ENCODE data around the gene MRPL49.

Gene MRPL49

GRCh38 chr11:65127473-65128181 lies 5.5 kb downstream of the MRPL49 start:
- no peak overlapping the region for H3K27ac ChIP-seq
- TF ChIP-seq CTCF (conservative IDR thresholded peaks at IDR 0.05) (no peak), ZFX (IDR thresholded peaks at IDR 0.05) (no peak)

GRCh38 chr11:65128182-65129145 lies 6.3 kb downstream of the MRPL49 start:
- no peak for TF ChIP-seq CTCF (conservative IDR thresholded peaks at IDR 0.05)
- no peak for TF ChIP-seq ZFX (IDR thresholded peaks at IDR 0.05)
- H3K27ac ChIP-seq, result no peak overlapping the region

- no peak overlapping the region for H3K27ac ChIP-seq
Observed at GRCh38 chr11:65129649-65130441, 7.7 kb downstream of the MRPL49 start.

GRCh38 chr11:65130631-65131416 lies 8.7 kb downstream of the MRPL49 start:
- no peak overlapping the region for H3K27ac ChIP-seq
- TF ChIP-seq ZFX (IDR thresholded peaks at IDR 0.05) (no peak), CTCF (conservative IDR thresholded peaks at IDR 0.05) (no peak)

More at GRCh38 chr11:65129649-65130441, 7.7 kb downstream of the MRPL49 start:
- TF ChIP-seq CTCF (conservative IDR thresholded peaks at IDR 0.05) (no peak), ZFX (IDR thresholded peaks at IDR 0.05) (no peak)

GRCh38 chr11:65131417-65131776 lies 9.3 kb downstream of the MRPL49 start:
- TF ChIP-seq ZFX (IDR thresholded peaks at IDR 0.05) (no peak), CTCF (conservative IDR thresholded peaks at IDR 0.05) (no peak)
- H3K27ac ChIP-seq, result no peak overlapping the region

- no peak overlapping the region for H3K27ac ChIP-seq
- TF ChIP-seq CTCF (conservative IDR thresholded peaks at IDR 0.05) (no peak), ZFX (IDR thresholded peaks at IDR 0.05) (no peak)
Observed at GRCh38 chr11:65131895-65132237, 9.7 kb downstream of the MRPL49 start.
